Right lobe of liver (tissue), 4 donors: ENCODE results near the gene ATP6V1E1.

Source experiments
- CTCF ChIP-seq, 4 donors: fragments of 200-600 bp in 3 of 4; fragments of 450-650 bp in 1 of 4; IDR thresholded peaks; one replicate each; pipeline versions ENCODE4 v1.5.1 to v1.8.0; 2016 to 2022; ENCODE audit warnings: antibody characterized with exemption in 4 of 4, mild to moderate bottlenecking in 2 of 4
- POLR2A ChIP-seq: fragments of 450-650 bp; IDR thresholded peaks from one replicate; pipeline ENCODE4 v1.6.1; 2017; ENCODE audit warnings: antibody characterized with exemption, mild to moderate bottlenecking
- donor health status: DM: no; HTN: no; CAD: no.
- donor health status: DM: no; HTN: no; CAD: no.
- donor health status: DM: no; HTN: yes; CAD: no.

GRCh38 chr22:17542452-17542851, 86.1 kb downstream of the ATP6V1E1 start:
- TF ChIP-seq CTCF (IDR thresholded peaks at IDR 0.05) = no peak
- TF ChIP-seq POLR2A = no peak
